Loucy (cell line): Measurements from ENCODE around the gene PHOSPHO1.
"Not testable (repeated sequence)": the region's sequence is repeated elsewhere in the genome, so short reads cannot be mapped to it uniquely, and the experiment has no call there.

Experiments
- CTCF ChIP-seq: fragments of 200-600 bp; sonication (generic); conservative IDR thresholded peaks from 2 replicates; pipeline ENCODE4 v1.5.1; 2014; ENCODE audit warnings: mild to moderate bottlenecking, antibody characterized with exemption, low read length
- EZH2phosphoT487 ChIP-seq: fragments of 200-600 bp; IDR thresholded peaks from 2 replicates; pipeline ENCODE4 v1.6.1; 2018; ENCODE audit warnings: antibody characterized with exemption, mild to moderate bottlenecking, moderate library complexity, borderline replicate concordance

DNA sequence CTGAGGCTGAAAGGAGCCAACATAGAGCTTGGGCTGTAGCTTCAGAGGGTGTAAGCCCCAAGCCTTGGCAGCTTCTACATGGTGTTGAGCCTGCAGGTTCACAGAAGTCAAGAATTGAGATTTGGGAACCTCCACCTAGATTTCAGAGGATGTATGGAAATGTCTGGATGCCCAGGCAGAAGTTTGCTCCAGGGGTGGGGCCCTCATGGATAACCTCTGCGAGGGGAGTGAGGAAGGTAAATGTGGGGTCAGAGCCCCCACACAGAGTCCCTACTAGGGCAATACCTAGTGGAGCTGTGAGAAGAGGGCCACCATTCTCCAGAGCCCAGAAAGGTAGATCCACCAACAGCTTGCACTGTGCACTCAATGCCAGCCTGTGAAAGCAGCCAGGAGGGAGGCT lies 45.2 kb downstream of the PHOSPHO1 start:
- TF ChIP-seq CTCF, EZH2phosphoT487: not testable (repeated sequence)
